AG09319 (cell line): Measurements from ENCODE around the gene NSUN4.
"Not testable (repeated sequence)": the region's sequence is repeated elsewhere in the genome, so short reads cannot be mapped to it uniquely, and the experiment has no call there.

Source experiments
- DNase-seq: peaks from one replicate; pipeline ENCODE4 v3.0.0-alpha.2; 2010; ENCODE audit warnings: low read depth; ENCODE audit errors: extremely low read depth
- TF ChIP-seq, protein P1 (sequence below): IDR thresholded peaks from 2 replicates; pipeline ENCODE4 v1.5.1; 2011; ENCODE audit warnings: low read depth, mild to moderate bottlenecking, inconsistent platforms, low read length, moderate library complexity

Gene NSUN4

DNA sequence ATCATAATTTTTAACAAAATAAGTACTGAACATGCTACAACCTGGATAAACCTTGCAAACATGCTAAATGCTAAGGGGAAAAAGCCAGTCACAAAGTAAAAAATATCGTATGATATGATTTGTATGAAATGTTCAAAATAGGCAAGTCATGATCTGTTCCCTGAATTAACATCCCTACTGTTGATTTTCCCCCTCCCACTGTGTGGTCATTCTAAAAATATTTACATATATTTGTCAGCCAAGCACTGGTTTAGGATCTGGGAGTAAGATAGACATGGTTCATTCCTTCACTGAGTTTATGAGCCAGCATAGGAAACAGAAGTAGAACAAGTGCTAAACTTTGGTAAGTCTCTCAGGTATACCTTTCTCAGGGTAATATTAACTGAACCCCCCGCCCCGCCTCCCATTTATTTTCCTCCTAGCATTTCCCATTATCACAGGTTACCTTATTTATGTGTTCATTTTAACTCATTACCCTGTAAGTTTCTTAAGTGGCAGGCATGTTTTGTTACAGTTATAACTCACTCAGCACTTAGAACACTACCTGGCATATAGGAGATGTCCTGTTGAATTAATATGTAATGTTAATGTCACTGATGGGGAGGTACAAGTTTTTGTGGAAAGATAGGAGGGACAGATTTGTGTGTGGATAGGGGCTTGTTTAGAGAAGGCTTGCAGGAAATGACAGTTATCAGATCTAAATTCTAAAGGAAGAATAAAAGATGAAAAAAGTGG lies 24.8 kb upstream of the NSUN4 start:
- DNase-seq, result no peak
- TF ChIP-seq, protein P1, sequence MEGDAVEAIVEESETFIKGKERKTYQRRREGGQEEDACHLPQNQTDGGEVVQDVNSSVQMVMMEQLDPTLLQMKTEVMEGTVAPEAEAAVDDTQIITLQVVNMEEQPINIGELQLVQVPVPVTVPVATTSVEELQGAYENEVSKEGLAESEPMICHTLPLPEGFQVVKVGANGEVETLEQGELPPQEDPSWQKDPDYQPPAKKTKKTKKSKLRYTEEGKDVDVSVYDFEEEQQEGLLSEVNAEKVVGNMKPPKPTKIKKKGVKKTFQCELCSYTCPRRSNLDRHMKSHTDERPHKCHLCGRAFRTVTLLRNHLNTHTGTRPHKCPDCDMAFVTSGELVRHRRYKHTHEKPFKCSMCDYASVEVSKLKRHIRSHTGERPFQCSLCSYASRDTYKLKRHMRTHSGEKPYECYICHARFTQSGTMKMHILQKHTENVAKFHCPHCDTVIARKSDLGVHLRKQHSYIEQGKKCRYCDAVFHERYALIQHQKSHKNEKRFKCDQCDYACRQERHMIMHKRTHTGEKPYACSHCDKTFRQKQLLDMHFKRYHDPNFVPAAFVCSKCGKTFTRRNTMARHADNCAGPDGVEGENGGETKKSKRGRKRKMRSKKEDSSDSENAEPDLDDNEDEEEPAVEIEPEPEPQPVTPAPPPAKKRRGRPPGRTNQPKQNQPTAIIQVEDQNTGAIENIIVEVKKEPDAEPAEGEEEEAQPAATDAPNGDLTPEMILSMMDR, result no peak

- TF ChIP-seq, protein P1, result no peak
Observed at GRCh38 chr1:46317323-46317722, 23.3 kb upstream of the NSUN4 start.

GRCh38 chr1:46319301-46319700 lies 21.3 kb upstream of the NSUN4 start:
- not testable (repeated sequence) for DNase-seq

More at GRCh38 chr1:46317323-46317722, 23.3 kb upstream of the NSUN4 start:
- DNase-seq, result no peak

GRCh38 chr1:46319960-46320914 lies 20.4 kb upstream of the NSUN4 start:
- DNase-seq, result not testable (repeated sequence)

- DNase-seq, result not testable (repeated sequence)
Observed at GRCh38 chr1:46322191-46322590, 18.4 kb upstream of the NSUN4 start.

DNA sequence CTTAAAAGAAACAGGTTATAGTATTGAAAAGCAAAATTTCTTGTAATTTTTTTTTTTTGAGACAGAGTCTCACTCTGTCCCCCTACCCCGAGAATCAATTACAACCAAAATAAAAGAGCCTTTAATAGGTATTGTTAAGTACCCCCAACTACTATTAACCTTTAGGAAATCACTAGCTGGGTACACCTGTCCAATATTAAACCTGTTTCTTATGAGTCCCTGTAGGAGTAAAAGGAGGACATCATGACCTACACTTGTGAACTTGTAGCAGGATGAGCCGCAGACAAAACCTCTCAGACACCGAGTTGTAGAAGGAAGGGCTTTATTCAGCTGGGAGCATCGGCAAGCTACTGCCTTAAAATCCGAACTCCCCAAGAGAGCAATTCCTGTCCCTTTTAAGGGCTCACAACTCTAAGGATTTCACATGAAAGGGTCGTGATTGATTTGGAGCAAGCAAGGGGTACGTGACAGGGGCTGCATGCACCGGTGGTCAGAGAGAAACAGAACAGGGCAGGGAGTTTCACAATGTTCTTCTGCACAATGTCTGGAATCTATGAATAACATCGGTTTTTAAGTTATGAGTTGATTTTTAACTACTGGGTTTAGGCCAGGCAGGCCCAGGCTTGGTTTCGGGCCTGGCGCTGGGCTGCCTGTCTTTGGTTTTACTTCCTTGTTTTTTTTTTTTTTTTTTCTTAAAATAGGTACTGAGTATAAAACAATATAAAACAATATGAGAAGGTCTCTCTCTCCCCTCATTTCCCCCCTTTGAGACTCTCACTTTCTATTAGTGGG lies 15.1 kb upstream of the NSUN4 start:
- not testable (repeated sequence) for DNase-seq

DNA sequence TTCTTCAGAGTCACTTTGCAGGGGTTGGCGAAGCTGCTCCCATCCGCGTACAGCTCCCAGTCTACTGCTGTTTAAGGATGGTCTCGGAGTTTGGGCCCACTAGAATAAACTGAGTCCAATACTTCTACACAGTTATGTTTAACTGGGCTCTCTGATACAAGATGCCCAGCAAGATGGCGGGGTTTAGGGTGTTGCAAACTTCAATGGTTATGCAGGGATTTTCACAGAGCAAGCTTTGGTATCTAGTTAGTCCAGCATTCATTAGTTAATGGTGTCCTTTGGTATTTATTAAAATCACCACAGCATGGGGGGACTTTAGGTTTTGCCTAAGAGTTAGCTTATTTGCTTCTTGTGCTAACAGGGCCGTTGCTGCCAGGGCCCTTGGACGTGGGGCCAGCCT lies 12.4 kb upstream of the NSUN4 start:
- not testable (repeated sequence) for DNase-seq

- not testable (repeated sequence) for DNase-seq
Observed at GRCh38 chr1:46329807-46330206, 10.8 kb upstream of the NSUN4 start.

GRCh38 chr1:46330381-46330780 lies 10.2 kb upstream of the NSUN4 start:
- not testable (repeated sequence) for DNase-seq

DNA sequence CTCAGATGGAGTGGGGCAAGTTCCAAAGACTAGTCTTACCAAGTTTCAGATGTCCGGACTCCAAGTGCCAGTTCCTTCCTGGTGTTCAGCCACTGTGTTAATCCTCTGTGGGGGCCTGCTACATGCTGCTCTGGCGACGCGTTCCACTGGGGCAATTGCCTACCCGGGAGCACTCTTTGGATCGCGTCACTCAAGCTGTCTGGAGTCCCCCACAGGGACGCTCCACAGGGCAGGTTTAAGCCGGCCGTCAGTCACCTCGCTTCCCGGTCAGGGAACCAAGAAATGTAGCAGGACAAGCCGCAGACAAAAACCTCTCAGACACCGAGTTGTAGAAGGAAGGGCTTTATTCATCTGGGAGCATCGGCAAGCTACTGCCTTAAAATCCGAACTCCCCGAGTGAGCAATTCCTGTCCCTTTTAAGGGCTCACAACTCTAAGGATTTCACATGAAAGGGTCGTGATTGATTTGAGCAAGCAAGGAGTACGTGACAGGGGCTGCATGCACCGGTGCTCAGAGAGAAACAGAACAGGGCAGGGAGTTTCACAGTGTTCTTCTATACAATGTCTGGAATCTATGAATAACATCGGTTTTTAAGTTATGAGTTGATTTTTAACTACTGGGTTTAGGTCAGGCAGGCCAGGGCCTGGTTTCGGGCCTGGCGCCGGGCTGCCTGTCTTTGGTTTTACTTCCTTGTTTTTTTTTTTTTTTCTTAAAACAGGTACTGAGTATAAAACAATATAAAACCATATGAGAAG lies 8.6 kb upstream of the NSUN4 start:
- not testable (repeated sequence) for DNase-seq

DNA sequence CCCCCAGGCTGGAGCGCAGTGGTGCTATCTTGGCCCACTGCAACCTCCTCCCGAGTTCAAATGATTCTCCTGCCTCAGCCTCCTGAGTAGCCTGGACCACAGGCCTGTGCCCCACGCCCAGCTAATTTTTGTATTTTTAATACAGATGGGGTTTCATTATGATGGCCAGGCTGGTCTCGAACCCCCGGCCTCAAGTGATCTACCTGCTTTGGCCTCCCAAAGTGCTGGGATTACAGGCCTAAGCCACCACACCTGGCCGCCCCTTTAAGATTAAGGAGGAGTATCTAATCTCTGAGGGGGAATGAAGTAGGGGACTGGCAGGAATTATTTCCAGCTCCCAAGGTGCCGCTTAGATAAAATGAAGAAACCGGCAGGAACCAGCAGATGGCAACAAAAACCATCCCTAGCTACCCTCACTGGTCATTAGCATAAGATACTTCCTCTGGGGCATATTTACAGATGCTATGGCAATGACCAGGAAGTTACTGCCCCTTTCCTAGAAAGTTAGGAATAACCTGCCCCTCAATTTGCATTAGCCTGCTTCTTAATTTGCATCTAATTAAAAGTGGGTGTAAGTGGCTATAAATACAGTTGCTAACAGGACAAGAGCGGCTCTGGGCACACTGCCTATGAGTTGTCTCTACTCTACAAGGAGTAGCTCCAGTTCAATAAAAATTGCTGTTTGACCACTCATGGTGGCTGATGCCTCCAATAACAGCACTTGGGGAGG lies 7.1 kb upstream of the NSUN4 start:
- DNase-seq, result no peak
- TF ChIP-seq, protein P1, result peak; percentile 16
